Stimulated activated effector memory CD8-positive, alpha-beta T cell treated with anti-CD3 and anti-CD28 coated beads, Interleukin-12 subunit alpha, Interleukin-12 subunit beta, amount 100 ng/mL, for 72 hours (primary cell): ENCODE results near the gene SDK2.
A peak's percentile ranks its signal among the peaks of the same experiment; 100 is the strongest.

Experiments
- ATAC-seq: fragments of 150-1000 bp; cut with Tn5 transposase; 2 replicates; pipeline ENCODE4 v1.10.0; 2021
- DNase-seq, 2 donors: peaks; one replicate each; pipeline ENCODE4 v3.0.0; 2021 to 2022; ENCODE audit warnings: low spot score in 2 of 2
- H3K27ac Mint-ChIP-seq: one replicate; pipeline ENCODE4 v1.8.0; 2022; ENCODE audit warnings: mild to moderate bottlenecking, mixed read lengths
- H3K36me3 Mint-ChIP-seq: one replicate; pipeline ENCODE4 v1.8.0; 2022; ENCODE audit warnings: mild to moderate bottlenecking, mixed read lengths
- H3K4me1 Mint-ChIP-seq: one replicate; pipeline ENCODE4 v1.8.0; 2022; ENCODE audit warnings: mixed read lengths
- H3K4me3 Mint-ChIP-seq: one replicate; pipeline ENCODE4 v1.8.0; 2022; ENCODE audit warnings: mild to moderate bottlenecking, mixed read lengths
- H3K9me3 Mint-ChIP-seq: one replicate; pipeline ENCODE4 v1.8.0; 2022; ENCODE audit warnings: mixed read lengths

SDK2 gene

DNA sequence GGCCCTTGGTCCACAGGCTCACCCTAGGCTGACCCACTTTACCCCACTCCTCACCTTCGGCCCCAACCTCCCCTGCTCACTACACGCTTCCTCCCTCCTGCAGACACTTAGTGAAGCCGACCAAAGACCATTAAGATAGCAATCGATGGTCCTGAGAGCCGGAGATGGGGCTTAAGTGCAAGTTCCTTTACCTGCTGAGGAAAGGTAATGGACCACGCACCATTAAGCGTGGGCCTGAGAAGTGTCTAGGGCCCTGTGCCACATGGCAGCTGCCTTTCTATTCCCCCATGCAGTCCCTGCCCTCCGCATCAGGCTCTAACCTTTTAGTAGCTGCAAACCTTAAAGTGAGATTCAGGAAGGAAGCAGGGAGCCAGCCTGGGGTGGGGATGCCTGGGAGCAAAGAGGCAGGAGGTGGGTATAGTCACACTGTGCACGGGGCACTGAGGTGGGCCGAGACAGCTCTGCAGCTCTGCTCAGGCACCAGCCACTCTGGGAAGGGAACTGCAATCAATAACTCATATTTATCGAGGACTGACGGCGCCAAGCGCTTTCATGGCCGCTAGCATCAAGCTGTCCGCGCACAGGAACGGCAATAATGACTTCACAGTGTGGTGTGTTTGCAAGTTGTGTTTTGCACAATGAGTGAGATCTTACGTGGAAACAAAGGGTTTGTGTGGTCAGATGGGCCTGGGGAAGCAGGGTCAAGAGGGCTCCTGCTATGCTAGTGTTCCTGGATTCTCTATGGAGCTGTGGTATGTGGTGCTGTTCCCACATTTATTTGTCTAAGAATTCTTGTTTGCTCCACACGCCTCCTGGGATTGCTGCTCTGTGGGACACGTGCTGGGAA lies 247.6 kb downstream of the SDK2 start:
- H3K27ac Mint-ChIP-seq: no peak overlapping the region
- no peak overlapping the region for H3K4me3 Mint-ChIP-seq
- H3K9me3 Mint-ChIP-seq: no peaks in the 10 kb centered on the region
- DNase-seq (no peak), ATAC-seq (no peak)
- no peaks in the 10 kb centered on the region for H3K4me1 Mint-ChIP-seq
- no peaks in the 10 kb centered on the region for H3K36me3 Mint-ChIP-seq

DNA sequence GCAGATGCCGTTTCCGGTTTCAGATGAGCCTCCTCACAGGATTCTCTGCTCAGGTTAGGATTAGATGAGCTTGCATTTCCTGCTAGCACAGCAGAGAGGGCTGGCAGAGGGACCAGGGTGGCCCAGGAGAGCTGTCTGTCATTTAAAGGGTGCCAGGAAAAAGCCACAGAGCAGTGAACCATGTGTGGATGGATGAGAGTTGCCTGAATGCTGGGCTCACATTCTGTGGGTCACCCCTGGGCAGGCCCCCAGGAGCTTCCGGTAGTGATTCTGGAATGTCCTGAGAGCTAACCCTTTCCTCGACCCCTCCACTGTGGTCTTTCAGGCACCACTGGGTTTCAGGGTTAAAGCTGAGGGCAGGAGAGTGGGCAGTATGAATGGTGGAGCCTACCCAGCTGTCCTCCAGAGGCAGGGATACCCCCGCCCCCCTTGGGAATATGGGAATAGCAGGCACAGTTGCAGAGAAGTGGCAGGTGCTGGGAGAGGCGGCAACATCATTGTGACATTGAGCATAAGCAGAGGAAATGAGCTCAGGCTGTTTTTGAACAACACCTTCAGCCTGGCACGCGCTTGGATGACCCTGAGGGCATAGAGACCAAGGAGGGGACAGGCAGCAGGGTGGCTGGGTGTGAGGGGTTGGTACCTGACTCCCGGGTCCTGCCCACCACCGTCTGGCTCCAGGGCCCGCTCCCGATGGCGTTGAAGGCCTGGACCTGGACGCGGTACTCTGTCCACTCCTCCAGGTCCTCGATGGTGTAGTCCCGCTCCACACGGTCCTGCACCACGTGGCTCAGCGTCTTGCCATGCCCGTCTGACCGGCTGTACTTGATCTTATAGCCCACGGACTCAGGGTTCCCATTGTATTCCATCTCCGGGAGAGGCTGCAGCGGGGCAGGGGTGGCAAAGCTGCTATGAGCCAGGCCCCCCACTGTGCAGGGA lies 249.5 kb downstream of the SDK2 start:
- H3K27ac Mint-ChIP-seq: no peak overlapping the region
- DNase-seq: no peak
- no peaks in the 10 kb centered on the region for H3K9me3 Mint-ChIP-seq
- H3K4me3 Mint-ChIP-seq: no peak overlapping the region
- H3K4me1 Mint-ChIP-seq: no peaks in the 10 kb centered on the region
- no peak for ATAC-seq
- H3K36me3 Mint-ChIP-seq: no peaks in the 10 kb centered on the region

DNA sequence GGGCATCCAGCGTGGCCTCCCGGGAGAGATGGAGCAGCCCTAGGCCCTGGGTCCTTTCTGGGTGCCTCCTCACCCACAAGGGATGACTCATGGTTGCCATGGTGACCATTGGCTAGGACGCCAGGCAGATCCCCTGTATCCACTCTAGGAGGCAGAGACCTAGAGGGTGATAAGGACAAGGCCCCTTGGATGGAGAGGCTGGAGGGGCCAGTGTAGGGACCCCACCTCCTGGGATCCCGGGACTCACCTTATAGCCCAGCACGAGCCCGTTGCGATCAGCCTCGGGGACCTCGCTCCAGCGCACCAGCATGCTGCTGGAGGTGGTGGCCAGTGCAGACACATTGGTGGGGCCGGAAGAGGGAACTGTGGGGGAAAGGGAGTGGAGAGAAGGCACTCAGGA lies 250.3 kb downstream of the SDK2 start:
- H3K4me3 Mint-ChIP-seq: no peak overlapping the region
- DNase-seq: no peak
- no peaks in the 10 kb centered on the region for H3K36me3 Mint-ChIP-seq
- no peak overlapping the region for H3K27ac Mint-ChIP-seq
- no peak for ATAC-seq
- no peaks in the 10 kb centered on the region for H3K4me1 Mint-ChIP-seq
- H3K9me3 Mint-ChIP-seq: no peaks in the 10 kb centered on the region

DNA sequence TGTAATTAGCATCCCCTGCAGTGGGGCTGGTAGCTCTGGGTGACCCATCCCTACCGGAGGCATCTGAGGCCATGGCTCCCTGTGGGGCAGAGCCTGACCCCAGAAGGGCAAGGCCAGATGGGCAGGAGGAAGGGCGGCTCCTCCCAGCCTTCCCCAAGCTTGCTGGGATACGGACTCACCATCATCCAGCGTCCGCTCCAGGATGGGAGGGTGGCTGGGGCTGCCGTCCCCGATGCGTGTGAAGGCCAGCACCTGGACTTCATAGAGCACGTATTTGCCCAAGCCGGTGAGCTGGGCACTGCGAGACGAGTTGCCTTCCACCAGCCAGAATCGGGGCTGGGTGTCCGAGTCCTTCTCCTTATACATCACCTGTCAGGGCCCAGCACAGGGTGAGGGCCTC lies 250.9 kb downstream of the SDK2 start:
- Mint-ChIP-seq H3K27ac (no peak overlapping the region), H3K36me3 (no peaks in the 10 kb centered on the region), H3K4me3 (no peak overlapping the region), H3K4me1 (no peaks in the 10 kb centered on the region), H3K9me3 (no peaks in the 10 kb centered on the region)
- no peak for DNase-seq
- no peak for ATAC-seq

DNA sequence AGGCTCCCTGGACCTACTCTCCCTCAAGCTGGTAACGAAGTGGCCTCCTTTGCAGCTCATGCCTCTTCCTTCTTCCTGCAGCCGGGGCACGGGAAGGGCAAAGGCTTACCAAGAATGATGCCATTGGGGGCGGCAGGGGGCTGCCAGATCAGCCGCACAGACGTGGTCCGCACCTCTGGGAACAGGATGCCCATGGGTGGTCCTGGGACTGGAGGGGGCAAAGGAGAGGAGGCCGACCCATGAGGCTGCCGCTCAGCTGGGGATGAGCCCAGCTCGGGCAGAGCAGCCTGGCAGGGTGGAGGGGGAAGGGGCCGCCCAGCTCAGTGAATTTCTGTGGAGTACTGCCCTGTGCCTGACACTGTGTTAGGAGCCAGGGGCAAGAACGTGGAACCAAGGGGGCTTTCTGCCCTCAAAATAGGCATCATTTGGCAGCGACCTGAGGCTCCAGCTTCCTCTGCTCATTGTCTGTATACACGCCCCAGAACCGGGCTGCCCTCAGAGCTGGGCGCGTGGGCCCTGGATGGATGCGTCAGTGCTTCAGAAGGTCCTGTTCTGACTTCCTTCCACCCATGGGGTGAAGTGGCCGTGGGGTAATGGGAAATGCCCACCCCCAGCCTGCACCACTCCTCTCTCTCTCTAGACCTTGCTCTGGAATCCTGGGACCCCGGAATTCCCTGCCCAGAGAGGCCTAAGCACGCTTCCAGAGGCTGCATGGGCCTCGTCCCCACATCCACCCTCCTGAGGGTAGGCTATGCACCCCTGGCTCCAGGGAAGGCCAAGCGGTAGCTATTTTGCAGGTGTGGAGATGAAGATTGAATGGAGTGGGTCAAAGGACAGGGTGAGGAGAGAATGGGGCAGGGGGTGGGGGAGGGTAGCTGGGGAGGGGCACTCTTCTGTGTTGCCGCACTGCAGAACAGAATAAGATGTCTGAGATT lies 252.6 kb downstream of the SDK2 start:
- H3K27ac Mint-ChIP-seq: no peak overlapping the region

DNA sequence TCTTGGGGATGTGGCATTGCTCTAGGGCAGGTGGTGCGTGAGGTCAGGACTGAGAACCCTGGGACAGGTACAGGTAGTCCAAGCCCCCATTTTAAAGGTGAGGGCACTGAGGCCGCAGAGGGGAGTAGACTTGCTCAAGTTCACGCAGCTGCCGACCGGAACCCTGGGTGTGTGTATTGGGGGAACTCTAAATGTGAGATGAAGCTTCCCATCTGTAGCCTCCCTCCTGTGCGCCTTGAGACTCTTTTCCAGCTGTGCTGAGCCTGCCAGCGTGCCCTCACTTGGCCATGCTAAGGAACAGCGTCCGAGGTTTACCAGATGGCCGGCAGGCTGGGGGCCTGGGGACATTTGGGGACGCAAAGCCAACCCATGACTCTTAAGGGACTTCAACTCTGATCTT lies 253.4 kb downstream of the SDK2 start:
- Mint-ChIP-seq H3K36me3 (no peaks in the 10 kb centered on the region), H3K4me1 (no peaks in the 10 kb centered on the region), H3K27ac (no peak overlapping the region), H3K9me3 (no peaks in the 10 kb centered on the region), H3K4me3 (no peak overlapping the region)
- DNase-seq: no peak
- no peak for ATAC-seq

More for the DNA sequence above, 252.6 kb downstream of the SDK2 start:
- ATAC-seq (no peak), DNase-seq (no peak)
- Mint-ChIP-seq H3K4me3 (no peak overlapping the region), H3K36me3 (no peaks in the 10 kb centered on the region), H3K9me3 (no peaks in the 10 kb centered on the region), H3K4me1 (no peaks in the 10 kb centered on the region)

DNA sequence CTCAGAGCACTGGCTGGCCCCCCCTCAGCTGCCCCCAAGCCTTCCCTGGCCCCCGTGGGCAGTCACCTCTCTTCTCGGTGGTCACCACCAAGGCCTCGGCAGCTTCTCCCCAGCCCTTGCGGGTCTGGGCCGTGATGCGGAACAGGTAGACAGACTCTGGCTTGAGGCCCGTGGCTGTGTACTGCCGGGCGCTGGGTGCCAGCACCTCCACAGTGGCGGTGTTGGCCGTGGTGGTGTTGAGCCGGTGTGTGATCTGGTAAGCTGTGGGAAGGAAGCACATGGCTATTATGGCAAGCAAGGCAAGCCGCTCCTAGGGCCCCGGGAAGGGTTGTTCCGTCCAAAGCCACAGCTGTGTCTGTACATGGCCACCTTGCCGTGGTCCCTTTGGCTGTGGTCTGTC lies 254.0 kb downstream of the SDK2 start:
- ATAC-seq (no peak), DNase-seq (no peak)
- no peaks in the 10 kb centered on the region for H3K36me3 Mint-ChIP-seq
- no peak overlapping the region for H3K27ac Mint-ChIP-seq
- no peaks in the 10 kb centered on the region for H3K9me3 Mint-ChIP-seq
- H3K4me1 Mint-ChIP-seq: no peaks in the 10 kb centered on the region
- H3K4me3 Mint-ChIP-seq: no peak overlapping the region

DNA sequence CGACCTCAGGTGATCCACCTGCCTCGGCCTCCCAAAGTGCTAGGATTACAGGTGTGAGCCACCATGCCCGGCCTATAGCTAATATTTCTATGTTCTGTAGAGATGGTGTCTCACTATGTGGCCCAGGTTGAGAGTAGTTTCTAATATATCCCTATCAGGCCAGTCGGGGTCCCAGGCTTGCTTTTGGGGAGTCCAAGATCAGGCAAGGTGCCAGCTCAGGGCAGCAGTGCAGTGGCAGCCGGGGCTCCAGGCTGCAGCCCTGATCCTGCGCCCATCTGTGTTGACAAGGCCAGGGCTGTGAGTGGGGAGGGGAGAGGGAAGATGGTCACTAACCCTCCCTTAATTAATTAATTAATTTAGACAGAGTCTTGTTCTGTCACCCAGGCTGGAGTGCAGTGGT lies 254.8 kb downstream of the SDK2 start:
- Mint-ChIP-seq H3K9me3 (no peaks in the 10 kb centered on the region), H3K4me3 (no peak overlapping the region), H3K27ac (no peak overlapping the region), H3K36me3 (no peaks in the 10 kb centered on the region), H3K4me1 (no peaks in the 10 kb centered on the region)
- DNase-seq (no peak), ATAC-seq (no peak)

DNA sequence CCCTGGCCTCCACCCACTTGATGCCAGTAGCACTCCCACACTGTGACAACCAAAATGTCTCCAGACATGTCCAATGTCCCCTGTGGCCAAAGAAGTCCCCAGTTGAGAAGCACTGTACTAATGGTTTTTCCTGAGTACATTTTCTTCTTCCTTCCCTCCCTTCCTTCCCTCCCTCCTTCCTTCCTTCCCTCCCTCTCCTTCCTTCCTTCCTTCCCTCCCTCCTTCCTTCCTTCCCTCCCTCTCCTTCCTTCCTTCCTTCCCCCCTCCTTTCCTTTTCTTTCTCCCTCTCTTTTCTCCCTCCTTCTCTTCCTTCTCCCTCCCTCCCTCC lies 255.7 kb downstream of the SDK2 start:
- DNase-seq (no peak), ATAC-seq (no peak)
- H3K27ac Mint-ChIP-seq: no peak overlapping the region
- H3K36me3 Mint-ChIP-seq: no peaks in the 10 kb centered on the region
- H3K4me3 Mint-ChIP-seq: no peak overlapping the region
- no peaks in the 10 kb centered on the region for H3K4me1 Mint-ChIP-seq
- no peaks in the 10 kb centered on the region for H3K9me3 Mint-ChIP-seq

DNA sequence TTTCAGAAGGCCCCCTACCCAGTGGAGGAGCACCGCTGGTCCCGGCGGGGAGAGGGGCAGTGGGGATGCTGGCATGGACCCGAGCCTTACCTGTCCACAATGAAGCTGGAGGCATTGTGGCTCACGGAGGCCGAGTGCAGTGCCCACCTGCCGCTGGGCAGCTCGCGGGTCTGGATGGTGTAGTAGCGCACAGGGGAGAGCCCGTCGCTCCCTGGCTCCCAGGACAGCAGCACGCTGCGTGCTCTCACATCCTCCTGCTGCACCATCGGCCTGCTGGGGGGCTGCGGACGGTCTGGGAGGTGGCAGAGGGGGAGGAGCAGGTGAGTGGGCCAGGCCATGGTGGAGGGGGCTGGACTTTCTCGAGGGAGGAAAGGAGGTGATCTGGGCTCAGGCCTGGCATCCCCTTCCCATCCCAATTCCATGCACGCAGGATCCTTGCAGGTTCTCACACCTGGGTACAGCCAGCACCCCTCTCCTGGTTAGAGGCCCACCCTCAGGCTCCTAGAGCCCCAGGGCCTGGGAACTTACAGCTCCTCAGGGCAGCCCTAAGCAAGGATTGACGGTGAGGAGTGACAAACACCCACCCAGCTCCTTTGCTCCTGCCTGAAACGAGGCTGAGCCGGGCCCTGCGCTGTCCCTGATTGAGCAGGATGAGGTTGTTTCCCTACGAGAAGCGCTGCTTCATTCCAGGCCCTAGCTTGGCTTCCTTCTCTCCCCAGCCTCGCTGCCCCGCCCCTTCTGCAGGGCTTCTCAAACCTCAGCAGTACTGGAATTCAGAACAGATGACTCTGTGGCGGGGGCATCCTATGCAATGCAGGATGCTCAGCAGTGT lies 256.3 kb downstream of the SDK2 start:
- H3K9me3 Mint-ChIP-seq: no peaks in the 10 kb centered on the region
- no peak for DNase-seq
- H3K27ac Mint-ChIP-seq: no peak overlapping the region
- no peak for ATAC-seq
- H3K36me3 Mint-ChIP-seq: no peaks in the 10 kb centered on the region
- no peaks in the 10 kb centered on the region for H3K4me1 Mint-ChIP-seq
- H3K4me3 Mint-ChIP-seq: no peak overlapping the region

DNA sequence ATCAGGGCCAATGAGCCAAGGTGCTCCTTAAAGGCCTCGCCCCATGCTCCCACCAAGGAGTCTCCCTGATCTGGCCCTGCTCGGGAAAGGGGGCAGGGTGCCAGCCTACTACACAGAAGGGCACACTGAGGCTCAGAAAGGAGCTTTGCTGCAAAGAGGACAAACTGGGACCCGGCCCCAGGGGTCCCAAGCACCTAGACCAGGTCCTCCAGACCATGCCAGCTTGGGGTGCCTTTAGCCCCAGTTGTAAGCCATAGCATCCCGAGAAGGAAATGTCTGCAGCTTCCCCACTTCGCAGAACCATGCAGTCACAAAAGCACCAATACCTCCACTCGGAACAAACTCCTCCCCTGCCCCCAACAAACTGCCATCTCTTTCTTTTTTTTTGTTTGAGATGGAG lies 257.7 kb downstream of the SDK2 start:
- Mint-ChIP-seq H3K27ac (no peak overlapping the region), H3K4me3 (no peak overlapping the region), H3K4me1 (no peaks in the 10 kb centered on the region), H3K9me3 (no peaks in the 10 kb centered on the region), H3K36me3 (no peaks in the 10 kb centered on the region)
- ATAC-seq (no peak), DNase-seq (no peak)

DNA sequence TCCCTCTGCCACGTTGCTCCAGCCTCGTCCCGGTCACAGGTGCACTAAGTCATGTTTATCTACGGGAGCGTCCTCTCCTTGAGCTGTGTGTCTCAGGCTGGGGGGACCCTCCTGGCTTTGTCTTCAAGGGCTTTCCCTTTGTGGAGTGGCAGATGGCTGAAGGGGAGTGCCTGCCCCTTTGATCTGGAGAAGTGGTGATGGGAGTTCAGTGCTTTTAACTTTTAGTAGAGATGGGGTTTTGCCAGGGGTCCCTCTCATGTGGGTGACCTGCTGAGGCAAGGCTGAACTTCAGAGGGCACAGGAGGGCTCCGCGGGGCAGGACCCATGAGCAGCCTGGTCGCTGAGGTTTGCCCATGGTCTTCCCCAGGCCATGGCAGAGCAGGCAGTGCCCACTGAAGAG lies 259.3 kb downstream of the SDK2 start:
- Mint-ChIP-seq H3K4me3 (no peak overlapping the region), H3K4me1 (no peaks in the 10 kb centered on the region), H3K36me3 (no peaks in the 10 kb centered on the region), H3K27ac (peak overlapping the region; percentile 41), H3K9me3 (no peaks in the 10 kb centered on the region)
- ATAC-seq: no peak
- no peak for DNase-seq

DNA sequence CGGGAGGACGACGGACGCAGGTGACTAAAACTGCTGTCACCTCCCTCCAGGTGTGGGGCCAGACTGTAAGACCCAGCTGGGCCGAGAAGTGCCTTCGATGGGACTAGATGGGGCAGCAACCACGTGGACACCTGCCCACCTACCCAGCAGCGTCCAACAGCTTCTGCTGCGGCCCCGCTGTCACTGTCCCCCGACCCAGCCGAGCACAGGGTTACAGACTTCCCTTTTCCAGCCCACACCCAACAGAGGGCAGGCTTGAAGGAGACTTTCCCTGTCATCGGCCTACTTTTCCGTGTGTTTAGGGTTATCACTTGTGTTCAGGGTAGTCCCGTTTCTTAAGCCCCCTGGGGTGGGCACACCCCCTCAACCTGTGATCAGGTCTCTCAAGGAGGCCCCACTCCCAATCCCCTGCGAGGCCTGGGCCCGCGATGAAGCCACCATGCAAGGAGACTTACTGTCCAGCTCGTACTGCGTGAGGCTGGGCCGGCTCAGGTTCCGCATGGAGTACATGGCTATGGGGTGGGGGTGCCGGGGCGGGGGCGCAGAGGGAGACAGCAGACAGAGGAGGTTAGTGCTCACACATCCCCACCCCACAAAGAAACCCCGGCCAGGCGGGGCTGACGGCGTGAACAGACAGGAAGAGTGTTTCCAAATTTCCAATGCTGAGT lies 263.7 kb downstream of the SDK2 start:
- Mint-ChIP-seq H3K9me3 (no peaks in the 10 kb centered on the region), H3K4me3 (no peak overlapping the region), H3K4me1 (no peaks in the 10 kb centered on the region), H3K36me3 (no peaks in the 10 kb centered on the region), H3K27ac (no peak overlapping the region)
- no peak for ATAC-seq
- DNase-seq: no peak

DNA sequence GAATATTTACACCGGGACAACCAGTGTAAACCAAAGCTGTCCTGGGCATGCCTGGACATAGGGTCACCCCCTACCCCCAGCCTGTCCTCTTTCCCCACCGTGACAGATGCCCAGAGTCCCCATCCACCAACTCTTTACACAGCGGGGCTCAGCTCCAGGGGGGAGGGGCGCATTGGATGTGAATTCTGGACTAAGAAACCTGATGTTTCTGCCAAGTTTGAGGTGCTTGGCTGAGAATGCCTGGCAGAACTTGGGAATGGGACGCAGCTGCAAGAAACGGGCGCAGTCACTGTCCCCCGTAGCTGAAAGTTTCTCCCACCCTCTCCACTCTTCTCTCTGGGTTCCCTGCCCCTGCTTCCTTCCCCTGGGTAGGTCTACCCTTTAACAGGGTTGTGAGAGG lies 264.4 kb downstream of the SDK2 start:
- Mint-ChIP-seq H3K4me1 (no peaks in the 10 kb centered on the region), H3K4me3 (no peak overlapping the region), H3K36me3 (no peaks in the 10 kb centered on the region), H3K9me3 (no peaks in the 10 kb centered on the region), H3K27ac (no peak overlapping the region)
- DNase-seq (no peak), ATAC-seq (no peak)
